Nucleus accumbens (tissue), 56 donors: ENCODE results near the gene ZBTB17.

Experiments
- DNase-seq, 56 donors: peaks; one replicate each; lab custom pipeline; 2025; lab: John Stamatoyannopoulos, UW

The ZBTB17 gene

GRCh38 chr1:15962671-15963362, 13.1 kb downstream of the ZBTB17 start:
- DNase-seq = no peak

- DNase-seq = peak in 6 of 56 donors; percentile 18 to 34 (median 32)
These were observed 13.7 kb downstream of the ZBTB17 start for GRCh38 chr1:15962176-15962575.

GRCh38 chr1:15961492-15961891, 14.4 kb downstream of the ZBTB17 start:
- no peak for DNase-seq

- no peak for DNase-seq
These were observed 15.1 kb downstream of the ZBTB17 start for GRCh38 chr1:15960808-15961207.

GRCh38 chr1:15959827-15960446, 16.0 kb downstream of the ZBTB17 start:
- no peak for DNase-seq

GRCh38 chr1:15959424-15959823, 16.5 kb downstream of the ZBTB17 start:
- no peak for DNase-seq

- DNase-seq = no peak
These were observed 17.1 kb downstream of the ZBTB17 start for GRCh38 chr1:15958793-15959192.

GRCh38 chr1:15958111-15958510, 17.8 kb downstream of the ZBTB17 start:
- DNase-seq = no peak

- DNase-seq = no peak
These were observed 18.4 kb downstream of the ZBTB17 start for GRCh38 chr1:15957221-15958095.

GRCh38 chr1:15956150-15956549, 19.8 kb downstream of the ZBTB17 start:
- DNase-seq = no peak

GRCh38 chr1:15955552-15955951, 20.3 kb downstream of the ZBTB17 start:
- DNase-seq = no peak

- DNase-seq = no peak
These were observed 21.6 kb downstream of the ZBTB17 start for GRCh38 chr1:15954316-15954715.

GRCh38 chr1:15953791-15954241, 22.1 kb downstream of the ZBTB17 start:
- no peak for DNase-seq

- DNase-seq = no peak
These were observed 22.6 kb downstream of the ZBTB17 start for GRCh38 chr1:15953294-15953771.

- no peak for DNase-seq
These were observed 23.3 kb downstream of the ZBTB17 start for GRCh38 chr1:15952317-15953258.

GRCh38 chr1:15951341-15952153, 24.4 kb downstream of the ZBTB17 start:
- no peak for DNase-seq

- no peak for DNase-seq
These were observed 25.1 kb downstream of the ZBTB17 start for GRCh38 chr1:15950763-15951295.

GRCh38 chr1:15950302-15950701, 25.6 kb downstream of the ZBTB17 start:
- DNase-seq = no peak
